Mesenchymal stem cell (in vitro differentiated cells and primary cell): ENCODE results near the gene RPS6KA5.

ENCODE experiments used
- DNase-seq: peaks from one replicate; pipeline ENCODE4 v3.0.0-alpha.2; 2013
- H2AFZ ChIP-seq: one replicate; pipeline ENCODE4 v1.6.1; 2013; ENCODE audit warnings: low read depth, mild to moderate bottlenecking, control low read depth, inconsistent platforms, low read length, moderate library complexity
- H2AK5ac ChIP-seq: 2 replicates; pipeline ENCODE4 v1.6.1; 2013; ENCODE audit warnings: low read length, moderate library complexity, mild to moderate bottlenecking, inconsistent platforms; ENCODE audit not compliant: severe bottlenecking
- H2BK120ac ChIP-seq: one replicate; pipeline ENCODE4 v1.6.1; 2013; ENCODE audit warnings: low read depth, mild to moderate bottlenecking, inconsistent platforms, low read length, moderate library complexity
- H2BK12ac ChIP-seq, 2 experiments: one replicate each; pipeline ENCODE4 v1.6.1; 2013; ENCODE audit warnings: inconsistent platforms in 2 of 2, low read length in 2 of 2, mild to moderate bottlenecking in 2 of 2, moderate library complexity in 2 of 2, control low read depth in 1 of 2
- H2BK15ac ChIP-seq: one replicate; pipeline ENCODE4 v1.6.1; 2013; ENCODE audit warnings: mild to moderate bottlenecking, low read depth, inconsistent platforms; ENCODE audit not compliant: poor library complexity, severe bottlenecking
- H2BK5ac ChIP-seq: 2 replicates; pipeline ENCODE4 v1.6.1; 2013; ENCODE audit warnings: low read depth, mild to moderate bottlenecking, low read length, control low read depth, inconsistent platforms; ENCODE audit not compliant: poor library complexity, severe bottlenecking
- H3K14ac ChIP-seq, 2 experiments: one replicate each; pipeline ENCODE4 v1.6.1; 2013; ENCODE audit warnings: inconsistent platforms in 2 of 2, low read length in 2 of 2, control low read depth in 1 of 2, mild to moderate bottlenecking in 1 of 2, moderate library complexity in 1 of 2
- H3K18ac ChIP-seq, 2 experiments: one replicate each; pipeline ENCODE4 v1.6.1; 2013; ENCODE audit warnings: inconsistent platforms in 2 of 2, low read length in 2 of 2, control low read depth in 1 of 2, low read depth in 1 of 2, mild to moderate bottlenecking in 1 of 2
- H3K23ac ChIP-seq, 2 experiments: one replicate each; pipeline ENCODE4 v1.6.1; 2013; ENCODE audit warnings: inconsistent platforms in 2 of 2, low read length in 2 of 2, mild to moderate bottlenecking in 2 of 2, moderate library complexity in 2 of 2, control low read depth in 1 of 2
- H3K27ac ChIP-seq: 2 replicates; pipeline ENCODE4 v1.5.1; 2013; ENCODE audit warnings: mild to moderate bottlenecking, moderate library complexity, low read length, control low read depth, inconsistent platforms; ENCODE audit not compliant: poor library complexity, severe bottlenecking
- H3K27me3 ChIP-seq, 2 experiments: 2 replicates each; pipeline versions ENCODE4 v1.6.1 to v1.7.0; 2013; ENCODE audit warnings: low read length in 2 of 2, mild to moderate bottlenecking in 2 of 2, moderate library complexity in 2 of 2, control low read depth in 1 of 2, inconsistent platforms in 1 of 2; ENCODE audit not compliant: control insufficient read depth in 1 of 2, insufficient read depth in 1 of 2
- H3K36me3 ChIP-seq, 2 experiments: 2 replicates each; pipeline versions ENCODE4 v1.6.1 to v1.7.0; 2013; ENCODE audit warnings: low read length in 2 of 2, control low read depth in 1 of 2, inconsistent platforms in 1 of 2, low read depth in 1 of 2, mild to moderate bottlenecking in 1 of 2; ENCODE audit not compliant: insufficient read depth in 2 of 2, control insufficient read depth in 1 of 2
- H3K4ac ChIP-seq, 2 experiments: one replicate each; pipeline ENCODE4 v1.6.1; 2013; ENCODE audit warnings: inconsistent platforms in 2 of 2, low read length in 2 of 2, mild to moderate bottlenecking in 2 of 2, moderate library complexity in 2 of 2, control low read depth in 1 of 2, low read depth in 1 of 2
- H3K4me1 ChIP-seq: 2 replicates; pipeline ENCODE4 v1.6.1; 2013; ENCODE audit warnings: low read depth, low read length, control low read depth; ENCODE audit not compliant: control insufficient read depth, insufficient read depth
- H3K4me2 ChIP-seq: 2 replicates; pipeline ENCODE4 v1.6.1; 2013; ENCODE audit warnings: low read length, mild to moderate bottlenecking, inconsistent platforms; ENCODE audit not compliant: poor library complexity, severe bottlenecking
- H3K4me3 ChIP-seq, 2 experiments: 2 replicates each; pipeline versions ENCODE4 v1.5.1 to v1.7.0; 2013; ENCODE audit warnings: low read length in 2 of 2, mild to moderate bottlenecking in 2 of 2, control low read depth in 1 of 2, low read depth in 1 of 2; ENCODE audit not compliant: insufficient read depth in 1 of 2
- H3K79me1 ChIP-seq: replicated peaks from 2 replicates; pipeline ENCODE4 v1.6.1; 2013; ENCODE audit warnings: mild to moderate bottlenecking, control low read depth, low read length, inconsistent platforms; ENCODE audit not compliant: poor library complexity, severe bottlenecking
- H3K9ac ChIP-seq: 2 replicates; pipeline ENCODE4 v1.7.0; 2013; ENCODE audit warnings: mild to moderate bottlenecking, low read length, moderate library complexity
- H3K9me3 ChIP-seq: 2 replicates; pipeline ENCODE4 v1.7.0; 2013; ENCODE audit warnings: mild to moderate bottlenecking, low read length; ENCODE audit not compliant: control insufficient read depth
- H4K8ac ChIP-seq: one replicate; pipeline ENCODE4 v1.6.1; 2013; ENCODE audit warnings: inconsistent platforms, mild to moderate bottlenecking, low read length, moderate library complexity
- H4K91ac ChIP-seq: one replicate; pipeline ENCODE4 v1.6.1; 2013; ENCODE audit warnings: mild to moderate bottlenecking, low read length, inconsistent platforms
- WGBS: methylation state at CpG from one replicate; pipeline ENCODE4 v1.1.7; 2013; ENCODE audit warnings: mixed read lengths; 5-methylcytosine and 5-hydroxymethylcytosine counted together

Gene RPS6KA5

GRCh38 chr14:90848944-90849731 lies 211.3 kb downstream of the RPS6KA5 start:
- H3K23ac ChIP-seq: no peak overlapping the region

DNA sequence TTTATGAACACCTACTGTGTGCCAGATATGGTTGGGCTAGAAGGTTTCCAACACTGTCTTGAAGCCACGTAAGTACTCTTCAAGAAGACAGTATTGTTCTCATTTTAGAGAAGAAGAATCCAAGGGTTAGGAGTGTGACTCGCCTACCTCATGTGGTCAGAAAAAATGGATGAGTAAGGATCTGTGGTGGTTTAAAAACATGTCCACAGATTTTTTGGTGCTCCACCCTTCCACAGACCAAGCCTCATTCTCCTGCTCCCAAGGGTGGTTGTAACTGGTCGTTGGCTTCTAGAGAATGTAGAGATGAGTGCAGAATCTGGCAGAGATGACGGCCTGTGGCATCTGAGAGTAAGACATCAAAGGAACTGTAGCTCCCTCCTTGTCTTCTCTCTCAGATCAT lies 213.9 kb downstream of the RPS6KA5 start:
- H3K23ac ChIP-seq: no peak overlapping the region
- peaks cover 2% of the 10 kb centered on the region for H3K4me1 ChIP-seq
- no peak overlapping the region for H3K4me2 ChIP-seq
- H3K27ac ChIP-seq: no peak overlapping the region
- H2AFZ ChIP-seq: no peak overlapping the region
- H3K79me1 ChIP-seq: no peaks in the 10 kb centered on the region
- H3K4ac ChIP-seq: no peak overlapping the region
- no peaks in the 10 kb centered on the region for H3K9me3 ChIP-seq
- no peak overlapping the region for H4K8ac ChIP-seq
- no peaks in the 10 kb centered on the region for H3K27me3 ChIP-seq
- H2BK15ac ChIP-seq: no peak overlapping the region
- no peak overlapping the region for H2BK120ac ChIP-seq
- H4K91ac ChIP-seq: no peak overlapping the region
- WGBS: 90% methylated on average over 3 of the region's 4 CpGs
- no peak overlapping the region for H2BK5ac ChIP-seq
- H3K14ac ChIP-seq: peak overlapping the region in 1 of 2 experiments; percentile 45
- no peak overlapping the region for H3K4me3 ChIP-seq
- no peak overlapping the region for H2BK12ac ChIP-seq
- DNase-seq: peak; percentile 13
- no peak overlapping the region for H2AK5ac ChIP-seq
- no peaks in the 10 kb centered on the region for H3K36me3 ChIP-seq
- no peak overlapping the region for H3K18ac ChIP-seq
- H3K9ac ChIP-seq: no peak overlapping the region

More at GRCh38 chr14:90848944-90849731, 211.3 kb downstream of the RPS6KA5 start:
- Histone ChIP-seq H3K27me3 (no peaks in the 10 kb centered on the region), H3K4me3 (no peak overlapping the region), H3K9me3 (no peaks in the 10 kb centered on the region), H4K91ac (no peak overlapping the region), H3K4me1 (peaks cover 2% of the 10 kb centered on the region), H3K4ac (no peak overlapping the region), H3K36me3 (no peaks in the 10 kb centered on the region), H3K27ac (no peak overlapping the region), H2BK15ac (no peak overlapping the region), H2BK5ac (no peak overlapping the region), H4K8ac (no peak overlapping the region), H3K4me2 (no peak overlapping the region), H2AK5ac (no peak overlapping the region), H2BK12ac (no peak overlapping the region), H2BK120ac (no peak overlapping the region), H3K9ac (no peak overlapping the region), H3K18ac (no peak overlapping the region), H2AFZ (no peak overlapping the region), H3K79me1 (no peaks in the 10 kb centered on the region), H3K14ac (no peak overlapping the region)
- WGBS: 76% methylated on average over 17 of the region's 17 CpGs
- DNase-seq: peak; percentile 62

- Histone ChIP-seq H3K27me3 (no peaks in the 10 kb centered on the region), H4K8ac (no peak overlapping the region), H3K79me1 (no peaks in the 10 kb centered on the region), H2AFZ (no peak overlapping the region), H3K4me1 (peaks cover 1% of the 10 kb centered on the region), H3K23ac (no peak overlapping the region), H3K4me2 (no peak overlapping the region), H3K14ac (no peak overlapping the region), H3K36me3 (no peaks in the 10 kb centered on the region), H3K9ac (no peak overlapping the region), H2BK5ac (no peak overlapping the region), H4K91ac (no peak overlapping the region), H2AK5ac (no peak overlapping the region), H3K18ac (no peak overlapping the region), H3K27ac (no peak overlapping the region), H2BK12ac (no peak overlapping the region), H2BK120ac (no peak overlapping the region), H3K4ac (no peak overlapping the region), H3K4me3 (no peak overlapping the region), H3K9me3 (no peaks in the 10 kb centered on the region), H2BK15ac (no peak overlapping the region)
- no peak for DNase-seq
- 93% methylated on average over 2 of the region's 3 CpGs for WGBS
Measured at GRCh38 chr14:90844321-90844720, 216.1 kb downstream of the RPS6KA5 start.

GRCh38 chr14:90842726-90843125 lies 217.7 kb downstream of the RPS6KA5 start:
- 74% methylated on average over 5 of the region's 6 CpGs for WGBS
- Histone ChIP-seq H3K4ac (no peak overlapping the region), H2BK15ac (no peak overlapping the region), H3K9me3 (no peaks in the 10 kb centered on the region), H3K4me2 (no peak overlapping the region), H3K27ac (no peak overlapping the region), H2AK5ac (no peak overlapping the region), H4K8ac (no peak overlapping the region), H3K79me1 (no peaks in the 10 kb centered on the region), H3K23ac (no peak overlapping the region), H3K18ac (no peak overlapping the region), H3K4me1 (peaks cover 1% of the 10 kb centered on the region), H4K91ac (no peak overlapping the region), H3K9ac (no peak overlapping the region), H2BK120ac (no peak overlapping the region), H3K36me3 (no peaks in the 10 kb centered on the region), H3K14ac (no peak overlapping the region), H2AFZ (no peak overlapping the region), H2BK5ac (no peak overlapping the region), H2BK12ac (peak overlapping the region in 1 of 2 experiments; percentile 4), H3K27me3 (no peaks in the 10 kb centered on the region), H3K4me3 (no peak overlapping the region)
- DNase-seq: no peak
